Measurements from ENCODE around the gene GLE1.
"Not testable (repeated sequence)": the region's sequence is repeated elsewhere in the genome, so short reads cannot be mapped to it uniquely, and the experiment has no call there.

Gene GLE1

DNA sequence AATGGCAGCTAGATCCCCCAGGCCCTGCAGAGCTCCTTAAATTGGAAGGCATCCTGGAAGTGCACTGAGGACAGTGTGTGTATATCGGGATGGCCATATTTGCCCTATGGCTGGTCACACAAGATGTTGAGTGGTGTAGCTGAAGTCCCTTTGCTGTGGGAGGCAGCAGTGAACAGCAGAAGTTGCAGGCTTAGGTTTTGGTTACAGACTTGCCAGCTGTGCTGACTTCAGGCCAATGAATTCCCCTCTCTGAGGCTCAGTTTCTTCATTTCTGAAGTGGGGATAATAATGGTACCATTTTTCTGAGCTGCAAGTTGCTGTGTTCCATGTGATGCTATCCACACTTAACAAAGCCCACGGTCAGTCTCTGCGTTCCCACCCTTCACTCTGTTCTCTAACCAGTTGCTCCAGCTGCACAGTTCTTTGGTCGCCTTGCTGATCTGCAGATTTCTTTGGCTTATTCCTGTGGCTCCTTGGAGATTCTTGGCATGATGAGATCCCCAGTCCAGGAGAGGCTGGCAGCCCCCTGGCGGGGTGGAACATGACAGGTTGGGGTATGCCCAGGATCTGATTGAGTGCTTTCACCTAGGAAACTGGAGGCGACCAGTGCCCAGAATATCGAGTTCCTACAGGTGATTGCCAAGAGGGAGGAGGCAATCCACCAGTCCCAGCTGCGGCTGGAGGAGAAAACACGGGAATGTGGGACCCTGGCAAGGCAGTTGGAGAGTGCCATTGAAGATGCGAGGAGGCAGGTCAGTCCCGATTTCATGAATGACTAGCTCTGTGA lies 6.5 kb upstream of the GLE1 start:
- DNase-seq, result no peak

DNA sequence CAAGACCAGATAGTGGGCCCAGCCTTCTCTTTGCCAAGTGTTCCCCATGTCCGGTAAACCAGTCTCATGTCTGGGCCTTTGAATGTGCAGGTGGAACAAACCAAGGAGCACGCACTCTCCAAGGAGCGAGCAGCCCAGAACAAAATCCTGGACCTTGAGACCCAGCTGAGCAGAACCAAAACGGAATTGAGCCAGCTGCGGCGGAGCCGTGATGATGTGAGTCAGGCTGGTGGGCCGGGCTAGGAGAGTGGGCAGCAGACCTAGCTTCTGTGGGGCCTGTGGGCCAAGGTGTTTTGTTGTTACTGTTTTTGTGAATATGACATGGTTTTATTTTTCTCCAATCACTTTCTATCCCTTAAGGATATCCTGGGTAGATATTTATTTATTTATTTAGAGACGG lies 5.6 kb upstream of the GLE1 start:
- no peak for DNase-seq

DNA sequence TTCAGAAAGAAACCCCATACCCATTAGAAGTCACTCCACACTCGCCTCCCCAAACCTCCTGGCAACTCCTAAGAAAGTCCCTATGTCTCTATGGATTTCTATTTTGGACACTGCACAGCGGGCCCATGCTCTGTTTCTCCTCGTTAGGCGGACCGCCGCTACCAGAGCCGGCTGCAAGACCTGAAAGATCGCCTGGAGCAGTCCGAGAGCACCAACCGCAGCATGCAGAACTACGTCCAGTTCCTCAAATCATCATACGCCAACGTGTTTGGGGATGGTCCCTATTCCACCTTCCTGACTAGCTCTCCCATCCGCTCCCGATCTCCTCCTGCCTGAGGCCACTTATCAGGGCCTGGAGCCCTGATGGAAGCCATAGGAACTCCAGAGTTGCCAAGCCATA lies 4.6 kb upstream of the GLE1 start:
- DNase-seq, result no peak

- DNase-seq, result not testable (repeated sequence)
These were observed 1.1 kb upstream of the GLE1 start for GRCh38 chr9:128503415-128503825.

DNA sequence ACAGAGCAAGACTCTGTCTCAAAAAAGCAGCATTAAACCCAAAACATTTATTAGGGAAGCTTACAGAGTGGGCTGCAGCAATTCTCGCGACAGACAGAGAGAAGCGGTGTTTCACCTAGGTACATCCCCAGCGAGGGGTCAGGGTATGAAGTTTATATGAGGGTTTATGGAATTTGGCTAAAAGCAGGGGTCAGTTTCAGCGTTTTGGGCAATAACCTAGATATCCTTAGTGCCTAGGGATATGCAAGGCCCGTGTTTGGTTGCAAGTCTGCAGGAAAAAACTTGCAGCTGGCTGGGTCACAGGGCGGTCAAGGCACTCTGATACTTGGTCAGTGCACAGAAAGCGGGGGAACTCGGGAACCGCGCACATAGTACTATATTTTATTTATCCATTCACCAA lies 649 bp upstream of the GLE1 start:
- peak; percentile 52 for DNase-seq

GRCh38 chr9:128505414-128505765 lies 871 bp downstream of the GLE1 start:
- no peak for DNase-seq

DNA sequence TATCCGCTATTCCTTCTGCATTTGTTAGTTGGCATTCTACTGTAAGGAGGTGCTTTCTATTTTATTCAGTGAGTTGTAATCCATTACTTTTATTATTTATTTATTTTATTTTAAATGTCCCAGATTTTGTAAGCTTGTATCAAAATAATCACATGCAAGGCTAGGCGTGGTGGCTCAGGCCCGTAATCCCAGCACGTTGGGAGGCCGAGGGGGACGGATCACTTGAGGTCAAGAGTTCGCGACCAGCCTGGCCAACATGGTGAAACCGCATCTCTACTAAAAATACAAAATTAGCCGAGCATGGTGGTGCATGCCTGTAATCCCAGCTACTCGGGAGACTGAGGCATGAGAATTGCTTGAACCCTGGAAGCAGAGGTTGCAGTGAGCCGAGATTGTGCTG lies 1.4 kb downstream of the GLE1 start:
- DNase-seq, result not testable (repeated sequence)

DNA sequence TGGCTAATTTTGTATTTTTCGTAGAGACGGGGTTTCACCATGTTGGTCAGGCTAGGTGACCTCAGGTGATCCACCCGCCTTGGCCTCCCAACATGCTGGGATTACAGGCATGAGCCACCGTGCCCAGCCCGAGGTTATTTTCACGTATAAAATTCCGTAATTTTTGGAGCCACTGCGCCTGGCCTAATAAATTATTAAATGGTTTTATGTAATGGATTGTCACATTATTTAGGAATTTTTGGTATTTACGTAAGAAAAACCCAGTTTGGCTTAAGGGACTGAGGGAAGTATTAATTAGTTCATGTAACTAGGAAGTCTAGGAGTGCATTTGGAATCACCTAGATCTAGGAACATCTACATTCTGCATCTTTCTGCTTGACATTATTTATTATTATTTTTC lies 8.3 kb downstream of the GLE1 start:
- no peak for DNase-seq

DNA sequence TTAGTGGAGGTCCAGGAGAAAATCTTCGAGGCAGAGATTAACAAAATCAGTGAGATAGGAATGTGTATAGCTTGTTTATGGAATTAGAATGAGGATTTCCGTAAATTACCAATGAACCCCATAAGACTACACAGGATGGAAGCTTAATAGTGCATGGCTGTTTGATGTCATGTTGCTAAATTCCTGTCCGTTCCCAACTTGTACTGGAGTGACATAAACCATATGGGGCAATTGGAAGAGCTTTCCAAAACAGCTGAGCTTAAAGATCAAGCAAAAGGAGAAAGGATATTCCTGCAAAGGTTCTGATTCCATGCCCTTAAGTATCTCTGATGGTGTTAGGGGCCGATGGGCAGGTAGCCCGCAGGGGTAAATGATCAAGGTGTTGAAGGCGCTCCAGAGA lies 17.4 kb downstream of the GLE1 start:
- no peak for DNase-seq

DNA sequence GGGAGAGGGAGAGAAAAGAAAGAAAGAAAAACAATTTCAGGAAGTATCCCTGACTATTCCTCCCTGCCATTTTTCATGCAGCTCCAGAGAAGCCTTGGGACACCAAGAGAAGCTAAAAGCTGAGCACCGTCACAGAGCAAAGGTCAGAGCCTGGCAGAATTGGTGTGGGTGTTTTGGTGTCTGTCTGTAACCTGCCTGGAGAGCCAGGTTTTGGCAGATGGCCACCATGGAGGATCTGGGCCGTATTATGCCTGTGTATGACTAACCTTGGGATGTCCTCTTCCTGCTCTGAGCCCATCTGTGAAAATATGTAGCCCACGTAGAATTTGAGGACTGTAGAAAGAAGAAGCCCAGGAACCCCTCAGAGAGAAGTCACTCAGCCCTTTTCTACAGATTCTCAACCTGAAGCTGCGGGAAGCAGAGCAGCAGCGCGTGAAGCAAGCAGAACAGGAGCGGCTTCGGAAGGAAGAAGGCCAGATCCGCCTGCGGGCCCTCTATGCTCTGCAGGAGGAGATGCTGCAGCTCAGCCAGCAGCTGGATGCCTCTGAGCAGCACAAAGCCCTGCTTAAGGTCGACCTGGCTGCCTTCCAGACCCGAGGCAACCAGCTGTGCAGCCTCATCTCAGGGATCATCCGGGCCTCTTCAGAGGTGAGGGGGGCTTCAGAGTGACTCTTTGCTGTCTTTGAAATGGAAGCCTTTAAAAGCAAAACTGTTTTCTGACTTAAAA lies 18.8 kb downstream of the GLE1 start:
- peak; percentile 16 for DNase-seq

GRCh38 chr9:128526720-128527119 lies 22.2 kb downstream of the GLE1 start:
- no peak for DNase-seq

DNA sequence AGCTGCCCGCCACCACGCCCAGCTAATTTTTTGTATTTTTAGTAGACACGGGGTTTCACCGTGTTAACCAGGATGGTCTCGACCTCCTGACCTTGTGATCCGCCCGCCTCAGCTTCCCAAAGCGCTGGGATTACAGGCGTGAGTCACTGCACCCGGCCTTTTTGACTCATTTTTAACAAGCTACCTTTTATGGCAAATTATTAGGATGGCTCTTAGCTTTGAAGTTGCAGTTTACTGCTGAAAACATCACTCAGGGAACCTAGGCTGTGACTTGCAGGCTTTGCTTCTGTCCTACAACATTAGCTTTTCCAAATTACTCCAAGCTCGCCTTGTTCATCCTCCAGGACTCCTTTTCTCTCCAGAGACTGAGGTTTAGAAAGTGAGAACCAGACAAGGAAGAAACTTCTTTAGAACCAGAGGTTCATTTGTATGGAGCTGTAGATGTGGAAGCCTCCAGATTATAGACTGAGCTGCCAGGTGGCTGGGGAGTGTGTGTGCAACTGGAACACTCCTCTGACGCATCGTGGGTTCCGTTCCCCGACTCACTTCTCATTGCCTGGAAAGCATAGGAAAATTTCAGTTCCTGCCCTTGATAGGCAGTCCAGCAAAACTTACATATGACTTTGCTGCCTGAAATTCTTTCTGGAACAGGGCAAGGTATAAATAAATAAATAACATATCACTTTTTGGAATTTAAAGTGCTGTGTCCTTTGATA lies 24.1 kb downstream of the GLE1 start:
- no peak for DNase-seq

DNA sequence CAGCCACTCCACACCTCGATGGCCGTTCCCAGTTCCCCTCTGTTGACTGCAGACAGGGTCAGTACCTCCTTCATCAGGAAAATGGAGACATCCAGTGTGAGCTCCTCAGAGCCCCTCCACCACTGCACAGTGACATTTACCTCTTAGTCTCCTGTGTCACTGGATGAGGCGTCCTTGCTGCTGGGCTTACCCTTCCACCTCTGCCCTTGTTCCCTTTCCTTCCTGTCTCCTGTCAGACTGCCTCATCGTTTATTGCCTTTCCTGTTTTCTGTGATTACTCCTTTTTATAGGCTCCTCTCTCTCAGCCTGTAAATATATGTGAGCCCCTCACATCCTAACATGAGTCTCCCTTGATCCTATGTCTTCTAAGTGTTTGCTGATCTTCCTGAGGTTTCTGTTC lies 24.7 kb downstream of the GLE1 start:
- no peak for DNase-seq

DNA sequence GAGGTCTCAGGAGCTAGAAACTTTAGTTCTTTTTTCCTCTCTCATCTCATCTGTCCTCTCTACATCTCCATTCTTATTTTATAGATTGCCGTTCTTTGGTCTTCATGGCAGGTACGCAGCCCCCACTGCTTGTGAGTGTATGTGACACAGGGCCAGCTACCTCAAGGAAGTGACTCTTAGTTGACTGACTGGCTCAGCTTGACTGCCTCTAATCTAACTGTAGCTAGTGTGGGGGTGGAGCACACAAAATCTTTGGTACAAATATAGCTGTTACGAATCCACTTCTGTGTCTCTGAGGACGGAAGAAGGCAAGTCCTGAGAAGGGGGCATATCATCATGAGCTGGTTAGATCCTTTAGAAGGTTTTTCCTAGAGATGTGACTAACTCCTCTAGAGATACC lies 28.1 kb downstream of the GLE1 start:
- DNase-seq, result no peak

GRCh38 chr9:128540634-128541360 lies 36.3 kb downstream of the GLE1 start:
- DNase-seq, result no peak

DNA sequence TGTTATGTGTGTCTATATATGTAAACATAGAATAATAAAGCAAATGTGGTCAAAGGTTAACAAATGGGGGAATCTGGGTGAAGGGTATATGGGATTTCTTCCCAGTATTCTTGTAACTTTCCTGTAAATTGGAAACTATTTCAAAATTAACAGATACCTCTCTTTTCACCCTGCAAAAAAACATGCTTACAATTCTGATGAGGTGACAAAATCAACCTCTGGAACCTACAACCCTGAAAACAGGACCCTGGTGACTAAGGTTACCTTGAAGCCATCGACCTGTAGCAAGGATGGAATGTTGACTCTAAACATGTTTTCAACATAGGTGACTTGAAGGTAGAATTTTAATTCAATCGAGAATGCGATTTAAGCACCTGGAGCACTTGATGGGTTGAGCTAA lies 42.0 kb downstream of the GLE1 start:
- DNase-seq, result no peak

DNA sequence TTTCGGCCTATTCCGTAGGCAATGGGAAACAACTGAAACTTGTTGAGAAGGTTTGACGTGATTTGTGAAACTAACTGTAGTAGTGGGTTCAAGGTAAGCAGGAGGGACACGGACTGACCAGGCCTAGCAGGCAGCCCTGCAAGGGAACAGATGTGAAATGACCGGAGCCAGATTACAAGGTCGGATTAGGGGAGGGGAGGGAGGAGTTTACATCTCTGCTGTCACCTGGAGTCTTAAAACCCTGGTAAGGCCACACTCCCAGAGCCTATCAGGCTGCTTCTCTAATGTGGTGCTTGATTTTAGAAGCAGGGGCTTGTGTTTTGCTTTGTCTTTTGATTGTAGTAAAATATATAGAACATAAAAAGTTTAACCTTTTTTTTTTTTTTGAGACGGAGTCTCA lies 44.4 kb downstream of the GLE1 start:
- DNase-seq, result no peak

- no peak for DNase-seq
These were observed 45.7 kb downstream of the GLE1 start for GRCh38 chr9:128550226-128550625.

DNA sequence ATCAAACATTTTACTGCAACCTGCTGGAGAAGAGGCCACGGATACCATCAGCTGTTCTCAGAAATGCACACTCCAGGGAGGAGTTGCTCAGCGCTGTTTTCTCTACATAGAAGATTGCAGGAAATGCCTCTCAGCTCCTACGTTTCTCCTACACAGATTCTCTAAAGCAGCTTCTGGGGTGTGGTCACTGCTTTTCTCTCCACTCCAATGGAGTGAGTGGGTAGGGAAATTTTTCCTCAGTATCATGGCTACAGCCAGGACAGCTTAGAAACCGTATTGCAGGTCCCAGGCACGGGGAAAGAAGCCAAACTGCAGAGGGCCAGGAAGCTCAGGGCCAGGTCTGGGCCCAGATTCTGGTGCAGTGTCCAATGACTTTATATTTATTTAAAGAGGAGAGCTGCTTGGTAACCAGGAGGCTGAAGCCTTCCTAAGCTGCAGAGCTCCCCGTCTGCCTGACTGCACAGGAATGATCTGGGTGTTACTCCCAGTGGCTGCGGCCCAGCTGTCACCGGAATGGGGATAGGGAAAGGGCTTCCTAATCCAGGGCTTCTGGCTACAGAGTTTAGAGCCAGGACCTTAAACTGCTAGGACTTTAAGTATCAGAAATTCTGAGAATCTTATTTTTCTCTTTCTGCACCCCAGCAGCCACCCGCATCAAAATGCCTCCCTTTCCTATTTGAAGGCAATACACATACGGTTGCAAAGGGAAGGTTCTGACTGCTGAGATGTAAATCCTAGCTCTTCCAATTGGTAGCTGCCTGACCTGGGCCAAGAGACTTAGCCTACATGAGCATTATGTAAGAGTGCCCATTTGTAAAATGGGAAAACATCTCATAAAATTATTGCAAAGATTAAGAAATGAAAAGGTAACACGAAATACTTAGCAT lies 46.5 kb downstream of the GLE1 start:
- DNase-seq, result no peak

DNA sequence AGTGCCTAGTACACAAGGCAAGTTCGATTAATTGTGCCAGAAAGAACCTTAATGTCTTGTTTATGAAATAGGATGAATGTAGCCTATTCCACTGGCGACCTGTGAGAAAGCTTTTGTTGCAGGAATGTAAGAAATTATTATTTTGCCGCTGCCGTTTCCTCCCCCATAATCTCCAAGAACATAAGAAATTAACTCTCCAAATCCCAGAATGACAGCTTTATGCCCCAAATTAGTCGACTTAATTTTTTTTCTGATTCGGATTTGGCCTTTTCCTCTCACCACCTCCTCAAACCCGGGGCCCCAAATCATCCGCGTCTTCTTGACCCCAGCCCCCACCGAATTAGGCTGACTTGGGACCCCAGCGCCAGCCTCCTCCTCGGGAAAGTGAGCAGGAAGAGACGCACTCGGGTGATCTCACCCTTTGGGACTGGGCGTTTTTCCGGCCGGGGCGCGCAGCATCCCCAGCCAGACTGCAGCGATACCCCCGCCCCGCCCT lies 47.2 kb downstream of the GLE1 start:
- DNase-seq, result peak; percentile 35

DNA sequence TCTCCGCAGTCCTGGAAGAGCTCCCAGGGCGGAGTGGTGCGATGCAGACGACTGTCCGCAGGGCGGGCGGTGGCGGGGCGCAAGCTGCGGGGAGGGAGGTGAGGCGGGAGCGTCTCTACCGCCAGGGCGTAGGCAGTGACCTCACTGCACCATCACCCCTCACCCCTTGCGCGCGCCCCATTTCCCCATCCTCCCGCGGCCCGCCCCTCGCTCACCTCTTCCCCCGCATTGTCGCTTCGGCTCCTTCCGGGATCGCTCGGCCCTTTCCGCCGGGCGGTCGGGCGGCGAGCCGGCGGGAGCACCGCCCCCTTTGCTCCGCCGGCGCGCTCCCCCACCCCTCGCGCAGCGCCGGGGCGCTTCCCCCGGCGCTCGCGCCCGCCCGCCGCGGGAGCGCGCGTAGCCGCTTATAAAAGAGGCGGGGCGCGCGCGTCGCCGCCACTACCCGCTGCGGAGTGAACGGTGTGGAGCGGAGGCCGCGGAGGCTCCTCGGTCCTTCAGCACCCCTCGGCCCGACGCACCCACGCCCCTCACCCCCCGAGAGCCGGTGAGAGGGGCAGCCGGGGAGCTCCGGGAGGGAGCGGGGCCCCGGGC lies 47.7 kb downstream of the GLE1 start, which contains the start of gene SPTAN1:
SPTAN1 (plus strand) TSS at position 435 of the 591 bp plus-strand sequence. CDS start 14,154 bp downstream, outside the sequence.
- peak; percentile 95 for DNase-seq

Data from DMS53 (cell line).